Neuron (in vitro differentiated cells): ENCODE data around the gene OPN1MW2.
"Not testable (repeated sequence)": the region's sequence is repeated elsewhere in the genome, so short reads cannot be mapped to it uniquely, and the experiment has no call there.

Experiments used
- H2AFZ ChIP-seq: one replicate; pipeline ENCODE4 v1.6.1; 2013; ENCODE audit warnings: low read depth, mild to moderate bottlenecking, inconsistent platforms, low read length, moderate library complexity
- H3K27me3 ChIP-seq: one replicate; pipeline ENCODE4 v1.6.1; 2013; ENCODE audit warnings: low read length; ENCODE audit not compliant: insufficient read depth
- H3K36me3 ChIP-seq: one replicate; pipeline ENCODE4 v1.6.1; 2013; ENCODE audit warnings: low read length; ENCODE audit not compliant: insufficient read depth
- H3K4me1 ChIP-seq: one replicate; pipeline ENCODE4 v1.6.1; 2013; ENCODE audit warnings: low read length; ENCODE audit not compliant: insufficient read depth
- H3K4me3 ChIP-seq: 2 replicates; pipeline ENCODE4 v1.5.1; 2013; ENCODE audit warnings: mild to moderate bottlenecking, low read length, moderate library complexity
- H3K9me3 ChIP-seq: one replicate; pipeline ENCODE4 v1.6.1; 2013; ENCODE audit warnings: low read length

OPN1MW2 gene

DNA sequence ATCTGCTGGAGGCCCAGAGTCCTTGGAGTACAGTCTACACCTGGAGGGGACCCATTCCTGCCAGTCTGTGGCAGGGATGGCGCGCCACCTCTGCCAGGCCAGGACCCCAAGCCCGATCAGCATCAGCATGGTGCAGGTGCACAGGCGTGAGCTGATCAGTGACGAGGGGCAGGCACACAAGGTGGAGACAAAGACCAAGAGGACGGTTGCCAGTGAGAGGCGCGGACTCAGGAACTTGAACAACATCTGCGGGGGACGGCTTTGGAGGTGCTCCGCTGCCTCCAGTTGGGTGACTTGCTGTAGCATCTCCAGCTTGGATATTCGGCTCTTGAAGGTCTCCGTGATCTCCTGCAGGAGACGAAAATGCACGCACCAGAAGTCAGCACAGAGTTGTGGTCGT lies 14.1 kb downstream of the OPN1MW2 start:
- not testable (repeated sequence) for H3K27me3 ChIP-seq, H2AFZ ChIP-seq, H3K9me3 ChIP-seq, H3K36me3 ChIP-seq, H3K4me1 ChIP-seq, H3K4me3 ChIP-seq

GRCh38 chrX:154238939-154239559 lies 19.5 kb downstream of the OPN1MW2 start:
- H3K4me1 ChIP-seq, H3K27me3 ChIP-seq, H3K4me3 ChIP-seq, H2AFZ ChIP-seq, H3K36me3 ChIP-seq, H3K9me3 ChIP-seq: not testable (repeated sequence)

- not testable (repeated sequence) for H3K27me3 ChIP-seq, H3K36me3 ChIP-seq, H2AFZ ChIP-seq, H3K9me3 ChIP-seq, H3K4me3 ChIP-seq, H3K4me1 ChIP-seq
Observed at GRCh38 chrX:154239982-154240503, 20.5 kb downstream of the OPN1MW2 start.

GRCh38 chrX:154247377-154248045 lies 28.0 kb downstream of the OPN1MW2 start:
- H3K27me3 ChIP-seq, H3K36me3 ChIP-seq, H3K4me3 ChIP-seq: not testable (repeated sequence)

DNA sequence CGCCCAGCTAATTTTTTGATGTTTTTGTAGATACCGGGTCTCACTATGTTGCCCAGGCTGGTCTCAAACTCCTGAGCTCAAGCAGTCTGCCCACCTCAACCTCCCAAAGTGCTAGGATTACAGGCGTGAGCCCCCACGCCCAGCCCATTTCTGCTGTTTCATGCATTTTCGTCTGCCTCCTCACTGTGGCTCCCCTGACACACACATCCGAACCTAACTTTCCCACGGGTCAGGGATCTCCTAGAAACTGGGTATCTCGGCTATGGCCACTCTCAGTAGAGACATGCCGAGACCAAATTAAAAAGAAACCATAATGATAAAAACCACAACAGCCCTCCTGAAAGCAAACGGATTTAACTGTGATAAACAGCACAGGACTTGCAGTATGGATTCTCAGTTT lies 28.5 kb downstream of the OPN1MW2 start:
- not testable (repeated sequence) for H3K4me3 ChIP-seq, H3K27me3 ChIP-seq, H2AFZ ChIP-seq, H3K9me3 ChIP-seq, H3K4me1 ChIP-seq, H3K36me3 ChIP-seq

More at GRCh38 chrX:154247377-154248045, 28.0 kb downstream of the OPN1MW2 start:
- not testable (repeated sequence) for H2AFZ ChIP-seq, H3K4me1 ChIP-seq, H3K9me3 ChIP-seq

DNA sequence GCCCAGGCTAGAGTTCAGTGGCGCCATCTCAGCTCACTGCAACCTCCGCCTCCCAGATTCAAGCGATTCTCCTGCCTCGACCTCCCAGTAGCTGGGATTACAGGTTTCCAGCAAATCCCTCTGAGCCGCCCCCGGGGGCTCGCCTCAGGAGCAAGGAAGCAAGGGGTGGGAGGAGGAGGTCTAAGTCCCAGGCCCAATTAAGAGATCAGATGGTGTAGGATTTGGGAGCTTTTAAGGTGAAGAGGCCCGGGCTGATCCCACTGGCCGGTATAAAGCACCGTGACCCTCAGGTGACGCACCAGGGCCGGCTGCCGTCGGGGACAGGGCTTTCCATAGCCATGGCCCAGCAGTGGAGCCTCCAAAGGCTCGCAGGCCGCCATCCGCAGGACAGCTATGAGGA lies 37.7 kb downstream of the OPN1MW2 start, which contains the start of gene OPN1MW3:
Gene OPN1MW3 (plus strand): TSS at position 301 of the 400 bp plus-strand sequence. CDS start 38 bp downstream, at position 339.
- not testable (repeated sequence) for H3K36me3 ChIP-seq, H3K4me1 ChIP-seq, H3K4me3 ChIP-seq, H2AFZ ChIP-seq, H3K9me3 ChIP-seq, H3K27me3 ChIP-seq

DNA sequence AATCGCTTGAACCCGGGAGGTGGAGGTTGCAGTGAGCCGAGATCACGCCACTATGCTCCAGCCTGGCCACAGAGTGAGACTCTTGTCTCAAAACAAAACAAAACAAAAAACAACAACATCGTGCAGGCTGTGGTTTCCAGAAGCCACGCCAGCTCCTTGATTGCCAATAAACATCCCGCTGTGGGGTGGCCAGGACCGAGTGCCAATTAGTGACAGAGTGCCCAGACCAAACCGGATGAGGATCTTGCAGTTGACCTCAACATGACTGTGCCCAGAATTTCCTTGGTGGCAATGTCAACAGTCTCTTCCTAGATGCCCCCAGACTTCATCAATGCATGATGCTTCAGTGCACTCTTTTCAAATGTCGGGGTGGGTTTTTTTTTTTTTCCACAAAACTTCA lies 39.2 kb downstream of the OPN1MW2 start:
- not testable (repeated sequence) for H3K4me3 ChIP-seq, H3K36me3 ChIP-seq, H3K4me1 ChIP-seq, H3K9me3 ChIP-seq, H3K27me3 ChIP-seq, H2AFZ ChIP-seq

- H3K9me3 ChIP-seq, H2AFZ ChIP-seq, H3K27me3 ChIP-seq, H3K4me3 ChIP-seq, H3K36me3 ChIP-seq, H3K4me1 ChIP-seq: not testable (repeated sequence)
Observed at GRCh38 chrX:154263072-154263471, 43.5 kb downstream of the OPN1MW2 start.

DNA sequence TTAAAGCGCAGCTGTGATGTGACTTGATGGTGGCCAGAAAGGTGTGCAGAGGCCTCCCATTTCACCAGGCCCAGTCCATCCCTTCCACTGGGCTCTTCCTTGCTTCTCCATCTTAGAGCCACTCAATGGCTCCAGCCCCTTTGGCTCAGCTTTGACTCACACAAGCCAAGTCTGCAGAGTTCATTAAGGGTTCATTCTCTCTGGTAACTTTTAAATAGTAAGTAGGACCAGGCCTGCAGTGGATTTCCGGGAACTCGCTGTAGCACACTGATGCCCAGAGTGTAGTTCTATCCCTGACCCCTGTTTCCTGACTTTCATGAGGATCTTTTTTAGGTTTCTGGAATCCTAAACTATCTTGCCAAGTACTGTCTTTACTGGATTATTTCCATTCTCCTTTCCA lies 49.7 kb downstream of the OPN1MW2 start:
- not testable (repeated sequence) for H3K4me3 ChIP-seq, H2AFZ ChIP-seq, H3K4me1 ChIP-seq, H3K27me3 ChIP-seq, H3K36me3 ChIP-seq, H3K9me3 ChIP-seq
